Coronary artery (tissue), 2 donors: ENCODE measurements around the gene FNDC5.
A peak's percentile ranks its signal among the peaks of the same experiment; 100 is the strongest.

Experiments
- DNase-seq: peaks from one replicate; pipeline ENCODE4 v3.0.0-alpha.2; 2017; ENCODE audit warnings: low spot score
- H3K27ac ChIP-seq, 2 donors: fragments of 200-600 bp; sonication (generic); one replicate each; pipeline ENCODE4 v1.5.1; 2016 to 2019
- H3K4me3 ChIP-seq: fragments of 200-600 bp; sonication (generic); 2 replicates; pipeline ENCODE4 v1.5.1; 2016; ENCODE audit warnings: mild to moderate bottlenecking, moderate library complexity
- TF ChIP-seq, protein P1 (sequence below): fragments of 200-600 bp; sonication (generic); IDR thresholded peaks from one replicate; pipeline ENCODE4 v1.5.1; 2019; ENCODE audit warnings: antibody characterized with exemption

FNDC5 gene

DNA sequence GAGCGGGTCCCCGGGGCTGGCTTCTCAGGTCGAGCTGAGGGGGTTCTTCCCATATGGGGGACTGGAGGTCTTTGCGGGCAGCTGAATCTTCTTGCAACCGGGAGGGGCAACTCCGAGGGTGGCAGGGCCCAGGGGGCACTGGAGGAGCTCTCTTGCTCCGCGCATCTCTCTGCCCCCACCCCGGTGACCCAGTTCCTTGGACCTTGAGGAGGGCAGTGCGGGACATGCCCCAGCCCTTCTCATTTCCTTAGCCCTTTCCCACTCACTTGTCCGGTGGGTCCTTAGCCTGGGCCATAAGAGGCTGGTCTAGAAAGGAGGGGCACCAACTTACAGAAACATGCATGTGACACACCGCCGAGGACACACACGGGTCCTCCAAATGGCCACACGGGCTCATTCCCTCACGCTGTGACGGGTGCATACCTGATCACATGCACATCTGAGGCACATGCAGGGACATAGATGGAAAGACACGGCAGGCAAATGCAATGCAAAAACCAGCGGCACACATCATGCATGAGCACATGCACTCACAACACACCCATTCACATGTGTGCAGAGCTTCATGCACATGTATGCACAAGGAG is 16.2 kb upstream of the FNDC5 start:
- TF ChIP-seq, protein P1, sequence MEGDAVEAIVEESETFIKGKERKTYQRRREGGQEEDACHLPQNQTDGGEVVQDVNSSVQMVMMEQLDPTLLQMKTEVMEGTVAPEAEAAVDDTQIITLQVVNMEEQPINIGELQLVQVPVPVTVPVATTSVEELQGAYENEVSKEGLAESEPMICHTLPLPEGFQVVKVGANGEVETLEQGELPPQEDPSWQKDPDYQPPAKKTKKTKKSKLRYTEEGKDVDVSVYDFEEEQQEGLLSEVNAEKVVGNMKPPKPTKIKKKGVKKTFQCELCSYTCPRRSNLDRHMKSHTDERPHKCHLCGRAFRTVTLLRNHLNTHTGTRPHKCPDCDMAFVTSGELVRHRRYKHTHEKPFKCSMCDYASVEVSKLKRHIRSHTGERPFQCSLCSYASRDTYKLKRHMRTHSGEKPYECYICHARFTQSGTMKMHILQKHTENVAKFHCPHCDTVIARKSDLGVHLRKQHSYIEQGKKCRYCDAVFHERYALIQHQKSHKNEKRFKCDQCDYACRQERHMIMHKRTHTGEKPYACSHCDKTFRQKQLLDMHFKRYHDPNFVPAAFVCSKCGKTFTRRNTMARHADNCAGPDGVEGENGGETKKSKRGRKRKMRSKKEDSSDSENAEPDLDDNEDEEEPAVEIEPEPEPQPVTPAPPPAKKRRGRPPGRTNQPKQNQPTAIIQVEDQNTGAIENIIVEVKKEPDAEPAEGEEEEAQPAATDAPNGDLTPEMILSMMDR = no peak
- H3K4me3 ChIP-seq = no peak overlapping the region

DNA sequence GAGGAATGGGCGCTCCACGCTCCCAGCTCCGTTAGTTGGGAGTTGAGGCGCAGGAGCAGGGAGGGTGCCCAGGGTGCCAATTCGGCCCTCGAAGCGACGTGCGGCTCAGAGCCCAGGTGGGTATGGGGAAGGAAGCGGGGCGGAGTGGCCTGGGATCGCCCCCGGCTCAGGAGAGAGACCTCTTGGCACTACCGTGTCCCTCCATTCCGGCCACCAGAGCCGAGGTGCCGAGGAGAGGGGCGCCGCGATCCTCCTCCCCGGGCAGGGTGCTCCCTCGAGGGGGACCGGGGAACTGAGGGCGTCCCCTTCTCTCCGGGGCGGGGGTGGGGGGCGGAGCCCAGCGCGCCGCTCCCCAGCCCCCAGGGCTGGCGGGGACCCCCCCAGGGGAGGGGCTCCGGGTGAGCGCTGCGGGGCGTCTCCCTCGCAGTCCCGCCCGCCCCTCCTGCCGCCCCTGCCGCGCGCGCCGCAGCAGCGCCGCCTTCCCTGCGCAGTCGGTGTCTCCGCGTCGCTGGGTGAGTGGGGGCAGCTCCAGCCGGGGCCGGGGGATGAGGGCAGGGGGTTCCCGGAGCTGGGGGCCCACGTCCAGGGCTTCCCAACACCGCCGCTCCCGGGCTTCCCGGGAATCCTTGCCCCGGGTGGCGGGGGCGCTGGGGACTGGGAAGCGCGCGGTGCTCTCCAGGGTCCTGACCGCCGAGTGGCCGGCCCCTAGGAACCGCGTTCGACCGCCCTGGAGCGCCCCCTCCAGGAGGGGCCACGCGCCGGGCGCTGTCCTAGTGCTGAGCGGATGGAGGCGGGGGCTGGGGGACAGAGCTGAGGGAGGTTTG is 15.5 kb upstream of the FNDC5 start, which contains the start of gene HPCA:
Gene HPCA (plus strand): TSS at position 488 of the 824 bp plus-strand sequence. CDS start 2,408 bp downstream, outside the sequence.
- TF ChIP-seq, protein P1 = no peak
- H3K4me3 ChIP-seq = peak within 1 kb of the TSS; percentile 48
- no peak for DNase-seq
- H3K27ac ChIP-seq = no peak within 1 kb of the TSS

More for the DNA sequence above, 16.2 kb upstream of the FNDC5 start:
- no peak overlapping the region for H3K27ac ChIP-seq
- no peak for DNase-seq

DNA sequence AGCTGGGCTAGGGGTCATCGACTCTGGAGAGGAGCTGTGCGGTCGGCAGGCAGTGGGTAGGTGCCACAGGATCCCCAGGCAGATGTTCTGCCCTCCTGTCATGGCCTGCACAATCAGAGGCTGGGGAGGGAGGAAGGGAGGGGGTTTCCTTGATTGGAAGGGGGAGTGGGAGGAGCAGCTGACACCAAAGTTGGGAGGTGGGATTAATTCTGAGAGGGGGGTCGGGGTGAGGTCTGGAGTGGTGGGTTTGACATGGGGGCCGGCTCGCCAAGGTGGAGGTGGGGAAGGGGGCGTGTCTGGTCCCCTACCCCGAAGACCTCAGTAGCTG is 14.9 kb upstream of the FNDC5 start:
- no peak overlapping the region for H3K4me3 ChIP-seq
- no peak overlapping the region for H3K27ac ChIP-seq
- DNase-seq = no peak
- TF ChIP-seq, protein P1 = no peak

DNA sequence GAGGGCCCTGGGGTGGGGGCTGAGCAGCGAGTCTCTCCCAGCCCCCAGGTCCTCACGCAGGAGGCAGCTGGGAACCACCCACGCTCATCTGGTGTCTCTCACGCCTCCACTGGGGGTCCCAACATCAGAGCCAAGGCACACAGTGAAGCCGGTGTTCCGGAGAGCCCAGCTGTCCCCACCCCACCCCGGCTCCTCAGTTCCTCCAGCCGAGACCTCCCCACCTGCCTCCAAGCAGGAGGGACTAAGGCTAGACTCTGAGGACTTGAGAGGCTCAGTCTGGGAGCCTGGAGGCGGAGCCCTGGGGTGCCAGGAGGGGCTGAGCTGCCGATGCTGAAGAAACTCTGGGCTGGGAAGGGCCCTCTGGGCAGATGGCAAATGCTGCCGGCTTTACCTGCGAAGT is 14.0 kb upstream of the FNDC5 start:
- no peak overlapping the region for H3K27ac ChIP-seq
- TF ChIP-seq, protein P1 = no peak
- DNase-seq = no peak
- no peak overlapping the region for H3K4me3 ChIP-seq

DNA sequence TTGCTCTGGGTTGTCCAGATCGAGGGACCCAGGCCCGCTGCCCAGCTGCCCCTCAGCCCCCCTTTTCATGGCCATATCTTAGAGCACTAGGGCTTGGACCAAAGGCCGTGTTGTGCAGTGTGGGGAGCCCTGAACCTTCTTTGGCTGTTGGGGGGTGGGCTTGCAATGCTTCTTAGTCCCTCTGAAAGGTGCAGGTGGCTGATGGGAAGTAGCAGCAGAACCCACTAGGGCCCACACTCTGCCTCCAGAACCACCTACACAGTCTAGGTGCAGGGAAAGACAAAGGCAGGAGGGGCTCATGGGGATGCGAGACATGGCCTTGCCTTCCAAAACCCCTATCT is 13.3 kb upstream of the FNDC5 start:
- DNase-seq = no peak
- H3K4me3 ChIP-seq = no peak overlapping the region
- H3K27ac ChIP-seq = no peak overlapping the region
- TF ChIP-seq, protein P1 = no peak

DNA sequence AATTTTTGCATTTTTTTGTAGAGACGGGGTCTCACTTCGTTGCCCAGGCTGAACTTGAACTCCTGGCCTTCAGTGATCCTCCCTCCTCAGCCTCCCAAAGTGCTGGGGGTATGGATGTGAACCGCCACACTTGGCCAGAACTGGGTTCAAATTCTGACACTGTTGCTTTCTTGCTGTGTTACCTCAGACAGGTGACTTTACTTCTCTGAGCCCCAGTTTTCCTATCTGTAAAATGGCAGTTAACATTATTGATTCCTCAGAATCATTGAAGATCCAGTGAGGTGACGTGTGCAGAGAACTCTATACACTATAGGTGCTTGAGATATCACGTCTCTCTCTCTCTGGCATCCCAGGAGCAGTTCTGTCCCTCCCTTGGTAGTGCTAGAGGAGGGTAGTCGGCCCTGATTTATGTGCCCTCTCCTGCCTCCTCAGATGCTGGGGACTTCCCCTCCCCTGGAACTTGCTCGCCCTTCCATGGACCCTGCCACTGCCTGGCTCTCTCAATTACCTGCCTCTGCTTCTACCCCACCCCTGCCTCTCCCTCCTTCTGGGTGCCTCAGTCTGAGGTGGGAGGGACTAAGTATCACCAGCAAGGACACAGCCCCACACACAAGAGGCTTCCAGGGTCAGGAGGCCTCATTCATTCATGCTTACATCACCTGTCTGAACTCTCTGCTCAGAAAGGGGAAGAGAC is 12.8 kb upstream of the FNDC5 start:
- TF ChIP-seq, protein P1 = no peak
- H3K27ac ChIP-seq = no peak overlapping the region
- H3K4me3 ChIP-seq = no peak overlapping the region
- DNase-seq = no peak
